Keratinocyte (primary cell): Measurements from ENCODE around the gene B4GALT4.

Experiments used
- CTCF ChIP-seq, 3 experiments: IDR thresholded peaks in 1 of 3; conservative IDR thresholded peaks in 1 of 3; optimal IDR thresholded peaks in 1 of 3; 2 replicates in 2 of 3; 3 replicates in 1 of 3; pipeline versions ENCODE3 to v1.5.1; 2011; ENCODE audit warnings: low read length in 3 of 3, mild to moderate bottlenecking in 3 of 3, moderate library complexity in 2 of 3, control low read depth in 1 of 3, inconsistent platforms in 1 of 3; ENCODE audit not compliant: insufficient read depth in 2 of 3; ENCODE audit errors: extremely low read depth in 1 of 3
- EZH2 ChIP-seq: IDR thresholded peaks from one replicate; pipeline ENCODE4 v1.6.1; 2012; ENCODE audit warnings: inconsistent platforms, mild to moderate bottlenecking, low read length, moderate library complexity

GRCh38 chr3:119170821-119171220 is 69.9 kb downstream of the B4GALT4 start:
- no peak for TF ChIP-seq CTCF (optimal IDR thresholded peaks at IDR 0.05 in 1 of 3, IDR thresholded peaks at IDR 0.05 in 1 of 3, conservative IDR thresholded peaks at IDR 0.05 in 1 of 3; ENCODE audit: extremely low read depth in 1 of 3, insufficient read depth in 2 of 3, low read length in 3 of 3)
- TF ChIP-seq EZH2: no peak
